CD4-positive, alpha-beta T cell (primary cell): ENCODE data around the gene XPO6. TPM values are rescaled to one million over a fixed set of nuclear protein-coding genes. Genes with fewer than 3 reads are reported as not detected.

Experiments
- ATAC-seq: fragments of 200-7000 bp; cut with Tn5 transposase; one replicate; pipeline ENCODE4 v1.10.0; 2022; ENCODE audit warnings: mild to moderate bottlenecking; ENCODE audit not compliant: poor library complexity
- CTCF ChIA-PET: fragments of 350-600 bp; sonication (Branson Sonifier 250); formaldehyde crosslinking; loops from one replicate; lab custom pipeline; 2021; ENCODE audit warnings: antibody characterized with exemption, inconsistent platforms; lab: Charles Lee
- POLR2A ChIA-PET: fragments of 350-600 bp; sonication (Branson Sonifier 250); formaldehyde crosslinking; loops from one replicate; lab custom pipeline; 2021; ENCODE audit warnings: antibody characterized with exemption, inconsistent platforms; lab: Charles Lee
- DNase-seq, 14 experiments: peaks; one replicate each; pipeline ENCODE4 v3.0.0-alpha.2; 2013 to 2020; ENCODE audit warnings: mixed read lengths in 2 of 14
- H3K27ac ChIP-seq, 2 donors: one replicate each; pipeline versions ENCODE4 v1.5.1 to v1.7.0; 2013; ENCODE audit warnings: low read length in 2 of 2, low read depth in 1 of 2, mild to moderate bottlenecking in 1 of 2
- H3K27me3 ChIP-seq, 2 experiments: 1 replicate in 1 of 2; 2 replicates in 1 of 2; pipeline versions ENCODE4 v1.6.1 to v1.7.0; 2013; ENCODE audit warnings: low read length in 2 of 2, control low read depth in 1 of 2, mild to moderate bottlenecking in 1 of 2, moderate library complexity in 1 of 2; ENCODE audit not compliant: insufficient read depth in 2 of 2, control insufficient read depth in 1 of 2
- H3K36me3 ChIP-seq: one replicate; pipeline ENCODE4 v1.6.1; 2013; ENCODE audit warnings: low read length, control low read depth; ENCODE audit not compliant: insufficient read depth
- H3K4me1 ChIP-seq: one replicate; pipeline ENCODE4 v1.6.1; 2013; ENCODE audit warnings: low read length, control low read depth; ENCODE audit not compliant: insufficient read depth
- H3K4me3 ChIP-seq: one replicate; pipeline ENCODE4 v1.5.1; 2013; ENCODE audit warnings: mild to moderate bottlenecking, low read length, moderate library complexity
- H3K9me3 ChIP-seq, 2 experiments: 1 replicate in 1 of 2; 2 replicates in 1 of 2; pipeline versions ENCODE4 v1.6.1 to v1.7.0; 2013; ENCODE audit warnings: low read length in 2 of 2, mild to moderate bottlenecking in 2 of 2, control low read depth in 1 of 2, moderate library complexity in 1 of 2; ENCODE audit not compliant: control insufficient read depth in 1 of 2, insufficient read depth in 1 of 2
- H3K27ac Mint-ChIP-seq: one replicate; pipeline ENCODE4 v1.8.0; 2020; ENCODE audit warnings: mixed read lengths
- H3K27me3 Mint-ChIP-seq: one replicate; pipeline ENCODE4 v1.8.0; 2021; ENCODE audit warnings: mixed read lengths
- H3K36me3 Mint-ChIP-seq: one replicate; pipeline ENCODE4 v1.8.0; 2021; ENCODE audit warnings: low read depth, mixed read lengths
- H3K4me1 Mint-ChIP-seq: one replicate; pipeline ENCODE4 v1.8.0; 2021; ENCODE audit warnings: low read depth, mixed read lengths
- H3K4me3 Mint-ChIP-seq: one replicate; pipeline ENCODE4 v1.8.0; 2020; ENCODE audit warnings: mild to moderate bottlenecking, mixed read lengths
- H3K9me3 Mint-ChIP-seq: one replicate; pipeline ENCODE4 v1.8.0; 2020; ENCODE audit warnings: mixed read lengths
- intact Hi-C, 2 experiments: fragments of 100-400 bp; cut with DNase I in 1 of 2; cut with micrococcal nuclease in 1 of 2; formaldehyde crosslinking; loops; one replicate each; pipeline versions ENCODE4 v1.15.1 to v1.9.0; 2023 to 2025; cut with DNase I, micrococcal nuclease
- total RNA-seq, 174 experiments: library from RNA in 2 of 174; stranded (reverse) in 2 of 174; gene quantifications; one replicate each; pipeline ENCODE4 v1.2.3 and lab custom pipeline; 2021 to 2026
- TF ChIP-seq, protein P1 (sequence below): fragments of 200-600 bp; IDR thresholded peaks from one replicate; pipeline ENCODE4 v1.8.0; 2022; ENCODE audit warnings: antibody characterized with exemption, mild to moderate bottlenecking

XPO6 gene
- total RNA-seq, 2 experiments from 2014 or later, result 378 to 390 TPM

DNA sequence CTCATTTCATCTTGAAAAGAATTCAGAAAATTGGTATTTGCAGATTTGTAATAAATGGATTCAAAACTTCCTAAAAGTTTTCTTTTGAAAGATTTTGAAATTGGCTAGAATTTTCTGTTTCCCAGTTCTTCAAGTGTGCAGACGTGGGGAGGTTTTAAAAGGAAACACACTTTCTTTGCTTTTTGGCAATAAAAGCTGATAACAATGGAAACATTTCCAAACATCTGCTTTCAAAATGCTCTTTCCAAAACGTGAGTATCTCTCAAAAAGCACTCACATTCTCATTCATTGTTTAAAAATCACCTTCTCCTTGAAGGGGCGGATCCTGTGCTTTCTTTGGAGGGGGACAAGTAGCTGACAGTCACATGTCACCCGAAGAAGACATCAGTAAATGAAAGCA is 139.7 kb downstream of the XPO6 start:
- no peaks in the 10 kb centered on the region for H3K9me3 ChIP-seq
- Mint-ChIP-seq H3K4me1 (no peaks in the 10 kb centered on the region), H3K27ac (no peak overlapping the region), H3K4me3 (no peak overlapping the region), H3K36me3 (no peaks in the 10 kb centered on the region), H3K9me3 (no peaks in the 10 kb centered on the region), H3K27me3 (peaks cover 5% of the 10 kb centered on the region)
- H3K36me3 ChIP-seq, result no peaks in the 10 kb centered on the region
- H3K27ac ChIP-seq, result no peak overlapping the region
- TF ChIP-seq, protein P1, sequence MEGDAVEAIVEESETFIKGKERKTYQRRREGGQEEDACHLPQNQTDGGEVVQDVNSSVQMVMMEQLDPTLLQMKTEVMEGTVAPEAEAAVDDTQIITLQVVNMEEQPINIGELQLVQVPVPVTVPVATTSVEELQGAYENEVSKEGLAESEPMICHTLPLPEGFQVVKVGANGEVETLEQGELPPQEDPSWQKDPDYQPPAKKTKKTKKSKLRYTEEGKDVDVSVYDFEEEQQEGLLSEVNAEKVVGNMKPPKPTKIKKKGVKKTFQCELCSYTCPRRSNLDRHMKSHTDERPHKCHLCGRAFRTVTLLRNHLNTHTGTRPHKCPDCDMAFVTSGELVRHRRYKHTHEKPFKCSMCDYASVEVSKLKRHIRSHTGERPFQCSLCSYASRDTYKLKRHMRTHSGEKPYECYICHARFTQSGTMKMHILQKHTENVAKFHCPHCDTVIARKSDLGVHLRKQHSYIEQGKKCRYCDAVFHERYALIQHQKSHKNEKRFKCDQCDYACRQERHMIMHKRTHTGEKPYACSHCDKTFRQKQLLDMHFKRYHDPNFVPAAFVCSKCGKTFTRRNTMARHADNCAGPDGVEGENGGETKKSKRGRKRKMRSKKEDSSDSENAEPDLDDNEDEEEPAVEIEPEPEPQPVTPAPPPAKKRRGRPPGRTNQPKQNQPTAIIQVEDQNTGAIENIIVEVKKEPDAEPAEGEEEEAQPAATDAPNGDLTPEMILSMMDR, result no peak
- no peak for DNase-seq
- ATAC-seq, result no peak
- POLR2A ChIA-PET, result no interaction called here
- no peaks in the 10 kb centered on the region for H3K27me3 ChIP-seq
- intact Hi-C loops, result no loop called here
- H3K4me1 ChIP-seq, result no peaks in the 10 kb centered on the region
- CTCF ChIA-PET, result no interaction called here
- H3K4me3 ChIP-seq, result no peak overlapping the region

DNA sequence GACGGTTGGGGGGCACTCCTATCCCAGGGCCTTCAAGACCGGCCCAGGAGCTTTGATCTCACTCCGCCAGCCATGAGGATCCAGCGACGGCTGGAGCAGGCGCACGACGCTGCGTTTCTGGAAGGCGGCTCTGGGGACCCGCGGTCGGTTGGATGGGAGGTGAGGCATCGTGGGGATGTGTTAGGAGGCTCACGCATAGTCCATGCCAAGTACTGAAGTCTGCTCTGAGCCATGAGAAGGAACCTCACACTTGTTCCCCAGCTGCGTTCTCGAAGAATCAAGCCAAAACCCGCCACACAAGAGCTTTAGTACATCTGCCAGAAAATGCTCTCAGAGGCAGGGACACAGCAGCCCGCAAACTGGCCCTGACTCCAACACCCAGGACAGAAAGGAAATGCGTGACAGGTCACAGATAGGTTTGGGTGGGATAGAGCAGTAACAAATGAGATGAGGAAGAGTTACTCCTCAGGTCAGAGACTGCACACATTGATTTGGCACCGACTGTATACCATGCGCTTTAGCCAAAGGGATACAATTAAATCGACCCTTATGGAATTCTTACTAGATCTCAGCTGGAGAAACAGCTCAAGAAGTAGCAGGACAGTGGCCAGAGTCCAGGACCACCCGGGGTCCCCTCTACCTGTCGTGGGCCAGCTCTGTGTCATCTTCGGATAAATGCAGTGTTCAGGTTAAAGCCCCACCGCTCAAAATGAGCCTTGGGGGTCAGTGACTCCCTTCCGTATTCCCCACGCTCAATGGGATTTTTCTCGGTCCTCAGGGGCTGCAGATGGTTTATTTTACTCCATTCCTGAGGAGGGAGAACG is 141.6 kb downstream of the XPO6 start:
- intact Hi-C loops, result loop anchor here (1.0 to 5.0 kb wide), 2 partner anchors 98 kb away; no protein-coding TSS in a partner anchor
- ATAC-seq (no peak), DNase-seq (no peak)
- H3K27me3 ChIP-seq, result no peaks in the 10 kb centered on the region
- Mint-ChIP-seq H3K9me3 (no peaks in the 10 kb centered on the region), H3K36me3 (no peaks in the 10 kb centered on the region), H3K4me3 (no peak overlapping the region), H3K27me3 (peaks cover 13% of the 10 kb centered on the region), H3K4me1 (no peaks in the 10 kb centered on the region), H3K27ac (no peak overlapping the region)
- CTCF ChIA-PET, result interaction anchor here (0.6 to 1.4 kb wide), 7 partner anchors 10 to 150 kb away, joined by 3 to 9 read pairs (median 3); no protein-coding TSS in a partner anchor
- H3K4me3 ChIP-seq, result no peak overlapping the region
- H3K27ac ChIP-seq, result no peak overlapping the region
- H3K36me3 ChIP-seq, result no peaks in the 10 kb centered on the region
- H3K4me1 ChIP-seq, result no peaks in the 10 kb centered on the region
- POLR2A ChIA-PET, result interaction anchor here (1.0 to 1.4 kb wide), 2 partner anchors 98 to 148 kb away, joined by 3 to 4 read pairs; no protein-coding TSS in a partner anchor
- TF ChIP-seq, protein P1, result no peak
- no peaks in the 10 kb centered on the region for H3K9me3 ChIP-seq

DNA sequence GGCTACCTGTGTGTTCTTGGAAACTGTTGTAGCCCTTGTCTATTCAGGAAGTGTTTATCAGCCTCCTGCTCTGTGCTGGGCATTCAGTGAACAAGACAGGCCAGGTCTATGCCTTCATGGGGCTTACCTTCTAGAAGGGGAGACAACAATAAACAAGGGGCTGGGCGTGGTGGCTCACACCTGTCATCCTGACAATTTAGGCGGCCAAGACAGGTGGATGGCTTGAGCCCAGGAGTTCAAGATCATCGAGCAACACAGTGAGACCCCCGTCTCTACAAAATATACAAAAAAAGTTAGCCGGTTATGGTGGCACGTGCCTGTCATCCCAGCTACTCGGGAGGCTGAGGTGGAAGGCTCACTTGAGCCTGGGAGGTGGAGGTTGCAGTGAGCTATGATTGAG is 142.8 kb downstream of the XPO6 start:
- TF ChIP-seq, protein P1, result no peak
- no peaks in the 10 kb centered on the region for H3K36me3 Mint-ChIP-seq
- CTCF ChIA-PET, result no interaction called here
- DNase-seq, result no peak
- H3K4me1 ChIP-seq, result no peaks in the 10 kb centered on the region
- POLR2A ChIA-PET, result no interaction called here
- no peaks in the 10 kb centered on the region for H3K4me1 Mint-ChIP-seq
- H3K9me3 ChIP-seq, result no peaks in the 10 kb centered on the region
- intact Hi-C loops, result loop anchor here in 1 of 2 experiments (5.0 kb wide), 1 partner anchor 97 kb away; no protein-coding TSS in a partner anchor
- H3K27me3 Mint-ChIP-seq, result peaks cover 24% of the 10 kb centered on the region
- H3K27ac ChIP-seq, result no peak overlapping the region
- H3K4me3 Mint-ChIP-seq, result no peak overlapping the region
- H3K27me3 ChIP-seq, result peaks cover 4 to 5% of the 10 kb centered on the region in 2 experiments
- no peaks in the 10 kb centered on the region for H3K9me3 Mint-ChIP-seq
- H3K27ac Mint-ChIP-seq, result no peak overlapping the region
- H3K4me3 ChIP-seq, result no peak overlapping the region
- H3K36me3 ChIP-seq, result no peaks in the 10 kb centered on the region
- no peak for ATAC-seq
